ENCODE measurements around the gene TGFBR3L.

Gene TGFBR3L

DNA sequence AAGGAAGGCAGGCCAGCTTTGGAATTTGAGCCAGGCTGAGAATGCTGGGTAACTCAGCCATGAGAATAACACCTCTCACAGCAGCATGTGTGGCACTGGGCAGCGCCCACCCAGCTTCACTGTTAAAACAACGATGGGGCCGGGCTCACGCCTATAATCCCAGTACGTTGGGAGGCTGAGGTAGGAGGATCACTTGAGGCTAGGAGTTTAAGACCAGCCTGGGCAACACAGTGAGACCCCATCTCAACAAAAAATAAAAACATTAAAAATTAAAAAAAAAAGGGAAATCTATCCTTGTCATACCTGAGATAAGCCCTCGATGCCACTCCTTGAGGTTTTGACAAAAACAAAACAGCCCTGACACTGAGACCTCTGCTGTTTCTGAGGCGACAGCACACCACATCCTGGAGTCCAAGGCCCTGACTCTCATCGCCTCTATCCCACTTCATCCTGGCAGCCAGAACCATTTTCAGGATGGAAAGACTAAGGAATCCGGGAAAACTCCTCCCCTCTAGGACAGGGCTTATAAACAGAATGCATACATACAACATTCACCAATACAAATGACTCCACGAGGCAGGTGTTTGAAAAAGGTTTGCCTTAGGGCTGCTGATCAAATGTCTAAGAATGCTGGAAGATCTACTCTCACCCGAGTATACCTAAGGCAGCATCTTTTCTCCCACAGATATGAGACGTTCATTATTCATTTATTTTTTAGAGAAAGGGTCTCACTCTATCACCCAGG, 51.5 kb downstream of the TGFBR3L start:
- no peak overlapping the region for H3K4me3 ChIP-seq
- H3K27ac ChIP-seq, result no peak overlapping the region
- no peaks in the 10 kb centered on the region for H3K27me3 ChIP-seq
- no peak for DNase-seq
- H3K9me3 ChIP-seq, result no peaks in the 10 kb centered on the region
- peaks cover 46 to 98% (median 79%) of the 10 kb centered on the region in 3 donors for H3K36me3 ChIP-seq
- TF ChIP-seq, protein P1, sequence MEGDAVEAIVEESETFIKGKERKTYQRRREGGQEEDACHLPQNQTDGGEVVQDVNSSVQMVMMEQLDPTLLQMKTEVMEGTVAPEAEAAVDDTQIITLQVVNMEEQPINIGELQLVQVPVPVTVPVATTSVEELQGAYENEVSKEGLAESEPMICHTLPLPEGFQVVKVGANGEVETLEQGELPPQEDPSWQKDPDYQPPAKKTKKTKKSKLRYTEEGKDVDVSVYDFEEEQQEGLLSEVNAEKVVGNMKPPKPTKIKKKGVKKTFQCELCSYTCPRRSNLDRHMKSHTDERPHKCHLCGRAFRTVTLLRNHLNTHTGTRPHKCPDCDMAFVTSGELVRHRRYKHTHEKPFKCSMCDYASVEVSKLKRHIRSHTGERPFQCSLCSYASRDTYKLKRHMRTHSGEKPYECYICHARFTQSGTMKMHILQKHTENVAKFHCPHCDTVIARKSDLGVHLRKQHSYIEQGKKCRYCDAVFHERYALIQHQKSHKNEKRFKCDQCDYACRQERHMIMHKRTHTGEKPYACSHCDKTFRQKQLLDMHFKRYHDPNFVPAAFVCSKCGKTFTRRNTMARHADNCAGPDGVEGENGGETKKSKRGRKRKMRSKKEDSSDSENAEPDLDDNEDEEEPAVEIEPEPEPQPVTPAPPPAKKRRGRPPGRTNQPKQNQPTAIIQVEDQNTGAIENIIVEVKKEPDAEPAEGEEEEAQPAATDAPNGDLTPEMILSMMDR (IDR thresholded peaks at IDR 0.05), result no peak
- no peaks in the 10 kb centered on the region for H3K4me1 ChIP-seq
- intact Hi-C loops (cut with DNase I; ENCODE audit: low total_unique reads), result no loop called here

DNA sequence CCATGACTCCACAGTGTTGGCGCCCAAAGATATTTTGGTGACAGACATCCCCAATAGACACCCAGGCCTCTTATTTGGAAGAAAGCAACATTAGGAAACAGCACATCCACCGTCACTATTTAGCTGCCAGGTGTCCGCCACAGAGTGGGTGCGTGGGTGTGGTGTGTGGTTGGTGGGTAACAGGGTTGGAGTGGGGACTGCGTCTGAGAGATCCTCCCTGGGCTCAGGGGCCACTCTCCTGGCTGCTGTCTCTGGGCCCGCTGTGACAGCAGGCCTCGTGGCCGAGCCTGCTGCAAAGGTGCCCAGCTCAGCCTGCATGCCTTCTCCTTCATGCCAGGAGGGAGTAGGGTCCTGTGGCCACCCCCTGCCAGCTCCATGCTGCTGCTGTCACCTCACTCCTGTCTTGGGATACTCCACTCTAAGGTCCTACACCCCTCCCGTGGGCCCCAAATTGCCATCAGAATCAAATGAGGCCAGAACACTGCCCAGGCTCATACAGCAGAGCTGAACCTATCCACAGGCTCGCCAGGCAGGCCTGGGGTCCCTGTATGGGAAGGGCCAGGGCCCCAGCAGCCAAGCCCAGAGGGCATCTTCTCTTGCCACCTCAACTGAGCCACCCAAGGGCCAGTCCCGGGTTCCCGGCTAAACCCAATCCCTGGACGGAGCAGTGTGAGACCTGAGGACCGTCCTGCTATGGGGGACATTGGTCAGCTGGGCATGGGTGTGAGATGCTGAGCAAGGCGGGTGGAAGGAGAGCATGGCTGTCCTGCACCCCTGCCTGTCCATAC, 53.6 kb downstream of the TGFBR3L start:
- peaks cover 59 to 97% (median 75%) of the 10 kb centered on the region in 3 donors for H3K36me3 ChIP-seq
- TF ChIP-seq, protein P1 (IDR thresholded peaks at IDR 0.05), result no peak
- no peaks in the 10 kb centered on the region for H3K4me1 ChIP-seq
- H3K27ac ChIP-seq, result no peak overlapping the region
- intact Hi-C loops (cut with DNase I; ENCODE audit: low total_unique reads), result no loop called here
- no peaks in the 10 kb centered on the region for H3K27me3 ChIP-seq
- DNase-seq, result no peak
- no peaks in the 10 kb centered on the region for H3K9me3 ChIP-seq
- no peak overlapping the region for H3K4me3 ChIP-seq

All from tibial artery (tissue), 4 donors.